IPS-NIHi7 (cell line): ENCODE data around the gene CC2D2A.
"Not testable (repeated sequence)": the region's sequence is repeated elsewhere in the genome, so short reads cannot be mapped to it uniquely, and the experiment has no call there.

Source experiments
- DNase-seq: peaks from one replicate; pipeline ENCODE4 v3.0.0; 2012; ENCODE audit warnings: mixed read lengths; ENCODE audit errors: extremely low spot score

CC2D2A gene

GRCh38 chr4:15516494-15516893 is 46.8 kb downstream of the CC2D2A start:
- no peak for DNase-seq

DNA sequence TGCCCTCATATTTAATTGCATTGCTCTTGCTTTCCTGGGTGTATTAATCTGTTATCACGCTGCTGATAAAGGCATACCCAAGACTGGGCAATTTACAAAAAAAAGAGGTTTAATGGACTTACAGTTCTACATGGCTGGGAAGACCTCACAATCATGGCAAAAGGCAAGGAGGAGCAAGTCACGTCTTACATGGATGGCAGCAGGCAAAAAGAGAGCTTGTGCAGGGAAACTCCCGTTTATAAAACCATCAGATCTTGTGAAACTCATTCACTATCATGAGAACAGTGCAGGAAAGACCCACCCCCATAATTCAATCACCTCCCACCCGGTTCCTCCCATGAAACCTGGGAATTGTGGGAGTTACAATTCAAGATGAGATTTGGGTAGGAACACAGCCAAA is 48.0 kb downstream of the CC2D2A start:
- DNase-seq = not testable (repeated sequence)

DNA sequence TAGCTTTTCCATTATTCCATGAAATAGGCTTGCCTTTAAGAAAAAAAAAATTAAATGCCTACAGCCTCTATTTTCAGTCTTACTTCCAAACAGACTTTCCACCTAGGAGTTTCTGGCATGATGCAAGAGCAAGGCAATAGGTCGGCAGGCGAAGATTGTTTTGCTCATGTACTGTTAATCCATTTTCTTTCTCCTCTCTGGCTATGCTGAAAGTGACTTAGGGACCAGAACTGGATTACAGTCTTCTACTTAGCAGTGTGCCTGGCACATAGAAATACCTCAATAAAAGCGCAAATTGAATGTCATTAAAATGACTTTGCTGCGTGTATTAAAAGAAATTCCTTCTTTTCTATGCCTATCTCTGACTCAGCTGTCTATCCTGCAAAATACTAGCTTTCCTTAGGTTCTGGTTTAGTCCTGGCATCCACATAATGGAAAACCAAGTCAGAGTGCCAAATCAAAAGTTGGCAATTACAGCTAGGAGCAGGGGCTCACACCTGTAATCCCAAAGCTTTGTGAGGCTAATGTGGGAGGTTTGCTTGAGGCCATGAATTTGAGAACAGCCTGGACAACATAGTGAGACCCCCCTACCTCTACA is 51.9 kb downstream of the CC2D2A start:
- no peak for DNase-seq

DNA sequence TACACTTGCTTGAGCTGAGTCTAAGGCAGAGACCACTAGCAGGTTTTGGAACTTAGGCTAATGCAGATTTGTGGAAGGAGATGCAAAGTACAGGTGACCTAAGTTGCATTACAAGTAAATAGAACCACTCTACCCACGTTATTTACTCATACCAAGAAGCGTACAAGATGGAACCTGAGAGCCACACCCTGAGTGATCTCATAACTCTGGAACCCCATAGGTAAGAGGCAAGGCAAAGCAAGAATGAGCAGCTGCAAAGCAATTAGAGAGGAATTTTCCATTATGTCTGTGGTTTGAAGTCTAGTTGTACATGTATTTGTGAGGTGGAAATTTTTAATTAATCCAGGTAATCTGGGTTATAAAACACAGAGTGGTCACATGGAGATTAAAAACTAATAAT is 55.4 kb downstream of the CC2D2A start:
- DNase-seq = no peak

DNA sequence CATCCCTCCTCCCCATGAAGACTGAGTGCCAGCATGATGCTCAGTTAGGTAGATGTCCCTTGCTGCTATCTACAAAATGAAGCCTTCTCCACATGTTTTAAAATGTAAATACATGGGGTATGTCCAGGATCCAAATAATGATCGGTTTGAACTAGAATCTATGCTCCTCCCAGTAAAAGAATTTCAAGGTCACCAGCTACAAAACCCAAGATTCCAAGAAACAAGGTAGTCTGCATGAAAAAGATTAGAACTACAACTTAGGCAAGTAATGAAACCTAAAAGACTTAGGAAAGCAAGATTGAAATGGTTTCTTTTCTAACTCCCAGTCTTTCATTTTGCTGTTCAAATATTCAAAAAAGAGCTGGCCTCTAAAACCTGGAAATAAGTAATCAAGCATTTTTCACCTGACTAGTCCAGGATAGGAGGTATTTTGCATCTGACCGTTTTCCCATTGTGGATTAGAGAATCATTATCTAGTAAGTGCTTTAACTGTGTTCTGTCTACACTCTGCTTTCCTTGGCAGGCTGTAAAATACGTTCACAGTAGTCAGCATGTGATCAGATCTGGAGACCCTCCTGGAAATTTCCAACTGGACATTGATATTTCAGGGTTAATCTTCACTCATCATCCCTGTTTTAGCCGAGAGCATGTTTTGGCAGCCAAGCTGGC is 57.4 kb downstream of the CC2D2A start:
- DNase-seq = no peak

- no peak for DNase-seq
Measured at GRCh38 chr4:15531792-15532191, 62.1 kb downstream of the CC2D2A start.

GRCh38 chr4:15533817-15534216 is 64.1 kb downstream of the CC2D2A start:
- no peak for DNase-seq

- DNase-seq = no peak
Measured at GRCh38 chr4:15535599-15535998, 65.9 kb downstream of the CC2D2A start.

DNA sequence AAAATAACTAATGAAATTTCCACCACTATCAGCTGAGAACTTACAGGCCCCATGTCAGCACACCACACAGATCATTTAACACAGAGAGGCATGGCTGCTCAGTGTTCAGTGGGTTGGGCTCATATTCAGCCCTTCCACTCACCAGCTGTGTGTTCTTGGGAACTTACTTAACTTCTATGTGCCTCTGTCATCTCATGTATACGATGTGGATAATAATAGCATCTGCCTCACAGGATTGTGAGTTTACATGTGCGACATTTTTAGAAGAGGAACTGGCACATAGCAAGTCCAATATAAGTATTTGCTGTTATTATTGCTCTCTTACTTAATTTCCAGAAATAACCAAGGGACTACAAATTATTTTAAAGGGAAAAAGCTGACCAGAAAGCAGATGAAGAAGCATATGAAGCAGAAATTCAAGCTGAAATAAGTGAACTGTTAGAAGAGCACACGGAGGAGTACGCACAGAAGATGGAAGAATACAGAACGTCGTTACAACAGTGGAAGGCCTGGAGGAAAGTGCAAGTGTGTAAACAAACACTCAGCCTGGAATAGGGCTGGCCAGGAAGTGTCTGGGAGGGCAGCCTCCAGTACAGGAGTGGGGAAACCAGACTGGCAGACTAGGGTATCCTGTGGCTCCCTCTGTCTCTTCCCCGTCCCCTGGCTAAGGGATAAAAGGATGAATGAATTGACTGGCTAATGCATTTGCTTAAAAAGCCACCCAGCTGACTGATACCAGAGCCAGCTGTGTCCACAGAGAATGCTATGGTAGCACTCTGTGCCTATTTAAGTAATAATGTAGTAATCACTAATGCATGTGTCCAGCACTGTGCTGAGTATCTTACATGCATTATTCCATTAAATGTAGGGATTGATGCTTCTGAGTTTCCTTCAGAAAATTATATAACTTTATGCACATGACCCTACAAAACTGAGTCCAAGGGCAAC is 67.1 kb downstream of the CC2D2A start:
- DNase-seq = no peak

GRCh38 chr4:15541941-15542340 is 72.3 kb downstream of the CC2D2A start:
- no peak for DNase-seq

- DNase-seq = no peak
Measured at GRCh38 chr4:15542760-15543159, 73.1 kb downstream of the CC2D2A start.

GRCh38 chr4:15543537-15544247 is 74.0 kb downstream of the CC2D2A start:
- DNase-seq = peak; percentile 32

- DNase-seq = peak; percentile 33
Measured at GRCh38 chr4:15544248-15544729, 74.6 kb downstream of the CC2D2A start.

GRCh38 chr4:15545371-15545770 is 75.7 kb downstream of the CC2D2A start:
- DNase-seq = no peak

DNA sequence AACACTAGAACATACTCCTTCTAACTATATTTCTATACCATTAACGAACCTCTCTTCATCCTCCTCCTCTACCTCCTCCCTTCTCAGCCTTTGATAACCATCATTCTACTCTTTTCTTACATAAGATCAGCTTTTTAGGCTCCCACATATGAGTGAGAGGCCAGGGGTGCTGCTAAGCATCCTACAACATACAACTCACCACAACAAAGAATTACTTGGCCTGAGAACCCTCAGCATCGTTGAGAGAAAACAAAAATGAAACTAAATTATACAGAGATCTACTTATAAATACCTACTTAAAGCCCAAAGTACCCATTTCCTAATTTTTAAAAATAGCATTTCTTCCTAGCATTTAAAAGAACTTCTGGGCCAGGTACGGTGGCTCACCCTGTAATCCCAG is 77.7 kb downstream of the CC2D2A start:
- no peak for DNase-seq

GRCh38 chr4:15550491-15550890 is 80.8 kb downstream of the CC2D2A start:
- DNase-seq = no peak

- no peak for DNase-seq
Measured at GRCh38 chr4:15551740-15552446, 82.2 kb downstream of the CC2D2A start.

DNA sequence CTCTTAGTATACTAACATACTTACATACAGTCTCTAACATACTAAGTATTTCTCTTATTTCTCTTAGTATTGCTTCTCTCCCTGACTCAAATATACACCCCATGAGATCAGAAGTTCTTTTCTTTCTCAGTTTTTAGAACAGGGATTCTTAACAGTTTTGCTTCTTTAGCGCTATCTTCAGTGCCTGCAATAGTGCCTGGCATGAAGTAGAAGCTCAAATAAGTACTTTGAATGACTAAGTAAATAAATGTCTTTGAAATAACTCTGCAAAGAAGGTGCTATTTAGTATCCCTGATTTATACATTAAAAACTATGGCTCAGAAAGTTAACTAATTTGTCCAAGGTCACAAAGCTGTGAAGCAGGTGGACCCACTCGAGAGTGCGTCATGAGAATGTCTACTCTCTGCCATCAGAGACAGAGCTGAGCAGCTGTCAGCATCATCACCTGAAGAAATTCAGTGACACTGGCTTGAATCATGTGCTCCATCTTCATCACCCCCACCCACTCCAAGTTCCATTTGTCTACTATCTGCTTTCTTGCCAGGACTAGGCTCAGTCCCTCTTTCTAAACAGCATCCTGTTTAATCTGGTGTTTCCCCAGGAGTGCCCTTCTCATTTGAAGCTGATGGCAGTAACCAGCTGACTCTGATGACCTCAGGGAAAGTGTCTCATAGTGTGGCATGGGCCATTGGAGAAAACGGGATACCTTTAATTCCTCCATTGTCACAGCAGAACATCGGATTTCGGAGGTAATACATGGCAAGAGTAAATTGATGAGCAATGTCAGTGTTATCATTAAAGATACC is 83.1 kb downstream of the CC2D2A start:
- no peak for DNase-seq

DNA sequence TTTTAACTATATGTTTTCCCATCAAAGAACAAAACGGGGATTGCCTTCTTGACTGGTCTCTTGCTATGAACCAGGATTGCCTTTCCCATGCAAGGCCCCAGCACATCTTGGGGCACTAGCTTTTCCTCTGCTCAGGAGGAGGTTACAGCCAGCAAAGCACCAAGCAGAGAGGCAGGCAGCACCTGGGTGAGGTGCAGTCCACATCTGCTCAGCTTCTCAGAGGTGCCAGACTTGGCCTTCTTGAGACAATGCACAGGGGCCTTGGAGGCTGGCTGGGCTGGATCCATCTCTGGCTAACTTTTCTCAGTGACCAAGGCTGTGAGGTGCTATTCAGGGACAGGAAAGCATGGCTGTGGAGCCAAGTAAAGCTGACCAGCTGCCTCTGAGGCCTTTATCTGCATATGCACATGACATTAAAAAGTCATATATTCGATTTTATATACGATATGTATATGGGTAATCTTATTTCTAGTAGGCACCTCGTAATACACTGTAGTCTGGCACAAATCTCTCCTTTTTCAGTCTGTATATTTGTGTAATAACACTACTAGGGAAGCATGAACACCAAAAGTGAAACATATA is 86.9 kb downstream of the CC2D2A start:
- no peak for DNase-seq
